NCI-H2107 treated with DMSO at 0.1 percent for 48 hours (cell line): ENCODE results near the gene LASP1.

Source experiments
- DNase-seq: peaks from one replicate; lab custom pipeline; 2025; ENCODE audit not compliant: unreplicated experiment; lab: John Stamatoyannopoulos, UW

Gene LASP1

DNA sequence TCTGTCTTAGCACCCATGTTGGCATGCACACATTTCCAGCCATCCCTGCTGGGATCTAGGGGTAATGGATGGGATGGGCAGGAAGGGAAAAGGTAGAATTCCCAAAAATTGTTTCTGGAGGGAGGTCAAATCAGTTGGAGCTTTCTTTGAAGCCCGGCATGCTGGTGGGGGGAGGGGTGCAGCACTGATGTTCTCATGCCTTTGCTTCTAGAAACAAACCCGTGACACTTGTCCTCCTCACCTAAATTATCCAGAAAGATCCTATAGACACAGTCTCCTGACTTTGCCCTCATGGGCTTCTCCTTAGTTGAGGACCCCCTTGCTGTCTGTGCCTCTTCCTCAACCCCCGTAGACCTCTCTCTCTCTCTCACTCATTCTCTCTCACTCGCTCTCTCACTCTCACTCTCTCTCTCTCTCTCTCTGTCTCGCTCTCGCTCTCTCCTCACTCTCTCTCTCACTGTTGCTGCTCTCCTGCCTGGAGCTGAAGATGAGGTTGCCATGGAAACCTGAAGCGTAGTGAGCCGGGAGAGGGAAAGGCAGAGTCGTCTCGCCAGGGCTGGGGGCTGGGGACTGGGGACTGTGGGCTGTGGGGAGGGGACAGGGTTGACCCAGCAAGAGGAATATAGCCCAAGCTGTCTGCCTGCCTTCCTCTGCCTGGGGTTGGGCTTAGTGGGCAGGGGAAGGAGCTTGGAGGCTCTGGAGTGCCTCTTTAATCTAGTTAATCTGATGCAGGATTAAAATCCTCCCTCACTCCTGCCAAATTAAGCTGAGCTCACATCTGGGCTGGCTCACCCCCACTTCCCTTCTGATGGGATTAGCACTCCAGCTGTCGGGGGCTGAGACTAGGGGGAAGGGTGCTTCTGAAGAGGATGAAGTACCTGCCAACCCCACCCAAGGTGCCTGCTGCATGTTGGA is 16.1 kb downstream of the LASP1 start:
- DNase-seq: no peak

GRCh38 chr17:38886643-38887010 is 16.8 kb downstream of the LASP1 start:
- DNase-seq: no peak

DNA sequence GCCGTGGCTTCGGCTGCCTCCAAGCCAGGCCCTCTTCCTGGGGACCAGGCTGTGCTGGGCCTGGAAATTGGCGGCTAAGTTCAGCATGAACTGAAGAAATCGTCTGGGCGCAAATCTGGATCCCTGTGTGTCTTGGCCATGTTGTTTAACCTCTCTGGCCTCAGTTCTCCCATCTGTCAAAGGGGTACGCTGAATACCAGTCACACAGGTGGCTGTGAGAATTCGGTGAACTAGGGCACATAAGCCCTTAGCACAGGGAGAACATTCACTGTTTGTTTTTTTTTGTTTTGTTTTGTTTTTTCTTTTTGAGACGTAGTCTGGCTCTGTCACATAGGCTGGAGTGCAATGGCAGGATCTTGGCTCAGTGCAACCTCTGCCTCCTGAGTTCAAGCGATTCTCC is 19.0 kb downstream of the LASP1 start:
- DNase-seq: no peak

GRCh38 chr17:38889745-38890409 is 20.0 kb downstream of the LASP1 start:
- no peak for DNase-seq

- no peak for DNase-seq
These were observed 20.5 kb downstream of the LASP1 start for GRCh38 chr17:38890410-38890746.

GRCh38 chr17:38891441-38891840 is 21.6 kb downstream of the LASP1 start:
- DNase-seq: no peak

- no peak for DNase-seq
These were observed 22.2 kb downstream of the LASP1 start for GRCh38 chr17:38892083-38892482.

DNA sequence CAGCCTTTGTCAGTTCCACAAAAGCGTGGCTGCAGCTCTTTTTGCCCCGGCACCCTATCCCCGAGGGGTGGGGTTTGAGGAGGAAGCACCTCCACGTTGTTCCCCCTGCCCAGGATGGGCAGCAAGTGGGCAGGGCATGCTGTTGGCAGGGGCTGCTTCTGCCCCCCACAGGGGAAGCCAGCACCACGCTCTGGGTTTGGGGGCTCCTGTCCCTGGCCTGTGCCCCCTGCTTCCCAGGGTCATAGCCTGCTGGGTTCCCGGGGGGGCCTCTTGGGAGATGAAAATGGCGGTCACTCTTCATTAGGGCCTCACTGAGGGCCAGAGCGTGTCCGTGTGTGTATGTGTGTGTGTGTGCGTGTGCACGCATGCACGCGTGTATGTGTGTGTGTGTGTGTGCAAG is 22.8 kb downstream of the LASP1 start:
- DNase-seq: no peak

DNA sequence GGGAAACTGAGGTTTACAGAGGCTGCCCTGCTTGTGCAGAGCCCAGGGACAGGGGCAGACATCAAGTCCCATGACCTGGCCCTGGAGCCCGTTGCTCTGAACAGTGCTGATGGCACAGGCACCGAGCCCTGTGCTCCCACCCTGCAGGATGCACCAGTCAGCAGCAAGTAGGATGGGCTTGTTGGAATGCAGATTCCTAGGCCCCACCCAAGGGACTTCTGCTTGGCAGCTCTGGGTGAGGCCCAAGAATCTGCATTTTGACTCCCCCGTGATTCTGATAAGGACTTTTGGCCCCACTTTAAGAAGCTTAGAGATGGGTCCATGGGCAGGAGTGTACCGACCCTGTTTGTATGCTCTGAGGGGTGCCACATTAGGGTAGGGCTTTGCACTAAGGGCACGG is 23.3 kb downstream of the LASP1 start:
- DNase-seq: no peak

- DNase-seq: no peak
These were observed 23.7 kb downstream of the LASP1 start for GRCh38 chr17:38893607-38894006.

GRCh38 chr17:38894276-38894675 is 24.4 kb downstream of the LASP1 start:
- DNase-seq: no peak

DNA sequence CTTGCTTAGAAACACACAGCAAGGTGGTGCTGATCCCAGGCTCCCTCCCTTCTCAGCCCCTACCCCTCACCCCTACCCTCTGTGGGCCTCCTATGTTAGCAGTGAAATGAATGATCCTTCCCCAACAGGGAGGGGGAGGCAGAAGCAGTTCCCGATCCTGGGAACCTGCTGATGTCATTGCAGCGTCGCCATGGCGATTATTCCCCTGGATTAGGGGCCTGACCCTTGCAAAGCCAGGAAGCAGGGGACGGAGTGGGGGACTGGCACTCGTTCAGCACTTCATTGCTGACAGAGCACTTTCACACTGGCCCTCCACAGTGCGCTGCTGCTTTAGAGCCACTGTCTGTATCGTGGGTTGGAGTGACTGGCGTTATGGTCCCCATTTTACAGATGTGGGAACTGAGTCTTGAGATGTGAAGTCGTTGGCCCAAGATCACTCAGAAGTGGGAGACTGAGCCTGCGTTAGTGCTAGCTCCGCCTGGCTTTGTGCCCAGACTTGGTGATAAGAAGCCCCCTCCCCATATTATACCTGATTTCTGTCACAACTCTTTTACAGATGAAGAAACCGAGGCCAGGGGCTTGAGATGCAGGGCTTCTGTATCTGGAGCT is 26.6 kb downstream of the LASP1 start:
- no peak for DNase-seq

- DNase-seq: no peak
These were observed 27.3 kb downstream of the LASP1 start for GRCh38 chr17:38897176-38897575.

DNA sequence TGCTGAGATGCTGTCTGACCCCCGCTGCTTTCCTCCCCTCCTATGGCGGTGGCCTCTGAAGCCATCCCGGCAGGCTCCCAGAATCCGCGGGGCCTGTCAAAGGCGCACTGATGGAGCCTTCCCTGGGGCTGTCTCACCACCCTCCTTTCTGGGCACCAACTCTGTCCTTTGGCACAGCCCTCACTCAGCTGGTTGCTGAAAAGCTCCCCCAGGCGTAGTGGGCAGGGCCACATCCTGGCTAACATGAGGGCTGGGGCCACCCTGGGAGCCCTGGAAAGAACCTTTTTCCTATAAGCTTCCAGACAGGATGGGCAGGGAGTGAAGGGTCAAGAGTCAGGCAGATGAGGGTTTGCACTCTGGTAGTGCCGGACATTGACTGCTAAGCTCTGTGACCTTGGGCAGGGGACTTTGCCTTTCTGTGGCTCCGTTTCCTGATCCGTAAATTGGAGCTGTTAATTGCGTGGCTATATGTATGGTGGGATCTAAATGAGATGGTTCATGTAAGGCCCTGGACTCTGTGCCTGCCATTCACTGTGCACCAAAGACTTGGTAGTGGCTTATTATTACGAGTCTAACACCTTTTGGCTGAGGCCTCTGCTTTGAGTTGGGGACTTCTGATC is 27.9 kb downstream of the LASP1 start:
- DNase-seq: no peak

- DNase-seq: no peak
These were observed 28.4 kb downstream of the LASP1 start for GRCh38 chr17:38898291-38898679.

GRCh38 chr17:38898812-38899348 is 29.0 kb downstream of the LASP1 start:
- DNase-seq: no peak

- DNase-seq: no peak
These were observed 29.6 kb downstream of the LASP1 start for GRCh38 chr17:38899421-38899820.

DNA sequence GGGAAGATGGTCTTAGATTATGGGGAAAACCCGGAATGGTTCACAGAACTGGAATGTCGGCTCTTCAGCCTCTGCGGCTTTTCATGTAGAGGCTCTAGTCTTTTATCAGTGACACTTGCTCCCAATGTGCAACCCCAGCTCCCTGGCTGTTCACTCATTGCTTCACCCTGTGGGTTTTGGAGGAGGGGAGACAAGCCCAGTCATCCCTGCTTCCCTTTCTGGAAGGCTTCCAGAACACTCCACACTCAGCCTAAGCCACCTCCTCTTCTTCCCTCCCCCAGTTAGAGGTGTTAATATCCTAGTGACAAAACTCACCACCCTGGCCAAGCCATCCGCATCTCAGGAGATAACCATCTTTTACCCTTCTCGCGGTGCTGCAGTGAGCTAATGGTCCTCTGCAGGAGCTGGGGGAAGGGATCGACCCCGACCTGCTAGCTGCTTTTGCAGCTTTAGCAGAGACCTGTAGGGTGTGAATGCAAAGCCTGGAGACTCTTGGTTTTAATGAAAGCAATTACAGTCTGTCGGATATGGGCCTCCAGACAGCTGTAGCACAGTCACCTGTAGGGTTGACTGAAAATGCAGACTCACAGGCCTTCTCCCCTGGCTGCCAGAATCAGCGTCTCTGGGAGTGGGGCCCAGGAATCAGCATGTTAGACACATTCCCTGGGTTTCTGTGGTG is 31.3 kb downstream of the LASP1 start:
- no peak for DNase-seq

GRCh38 chr17:38903404-38903803 is 33.5 kb downstream of the LASP1 start:
- DNase-seq: no peak

- no peak for DNase-seq
These were observed 35.0 kb downstream of the LASP1 start for GRCh38 chr17:38904892-38905291.

DNA sequence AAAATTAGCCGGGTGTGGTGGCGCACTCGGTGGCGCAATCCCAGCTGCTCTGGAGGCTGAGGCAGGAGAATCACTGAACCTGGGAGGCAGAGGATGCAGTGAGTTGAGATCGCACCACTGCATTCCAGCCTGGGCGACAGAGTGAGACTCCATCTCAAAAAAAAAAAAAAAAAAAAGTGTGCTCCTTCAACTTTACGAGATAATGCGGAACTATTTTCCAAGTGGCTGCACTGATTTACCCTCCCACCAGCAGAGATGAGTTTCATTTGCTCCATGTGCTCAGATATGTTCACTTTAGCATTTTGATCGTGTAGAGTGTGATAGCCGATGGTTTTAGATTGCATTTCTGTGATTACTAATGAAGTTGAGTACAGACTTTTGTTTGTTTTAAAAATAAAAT is 35.5 kb downstream of the LASP1 start:
- no peak for DNase-seq
